IPS-15b (cell line): ENCODE data around the gene GPC3.
A peak's percentile ranks its signal among the peaks of the same experiment; 100 is the strongest.

Experiments
- H3K27me3 ChIP-seq: one replicate; pipeline ENCODE4 v1.6.1; 2013; ENCODE audit warnings: low read length; ENCODE audit not compliant: control insufficient read depth, insufficient read depth
- H3K36me3 ChIP-seq: one replicate; pipeline ENCODE4 v1.6.1; 2013; ENCODE audit warnings: low read length; ENCODE audit not compliant: control insufficient read depth, insufficient read depth
- H3K4me1 ChIP-seq: one replicate; pipeline ENCODE4 v1.6.1; 2013; ENCODE audit warnings: mild to moderate bottlenecking, low read length; ENCODE audit not compliant: control insufficient read depth, insufficient read depth
- H3K4me3 ChIP-seq: one replicate; pipeline ENCODE4 v1.5.1; 2013; ENCODE audit warnings: low read depth, low read length
- H3K9ac ChIP-seq: one replicate; pipeline ENCODE4 v1.6.1; 2013; ENCODE audit warnings: low read depth, mild to moderate bottlenecking, low read length
- H3K9me3 ChIP-seq: one replicate; pipeline ENCODE4 v1.6.1; 2013; ENCODE audit warnings: mild to moderate bottlenecking, low read length; ENCODE audit not compliant: control insufficient read depth, insufficient read depth

Gene GPC3

DNA sequence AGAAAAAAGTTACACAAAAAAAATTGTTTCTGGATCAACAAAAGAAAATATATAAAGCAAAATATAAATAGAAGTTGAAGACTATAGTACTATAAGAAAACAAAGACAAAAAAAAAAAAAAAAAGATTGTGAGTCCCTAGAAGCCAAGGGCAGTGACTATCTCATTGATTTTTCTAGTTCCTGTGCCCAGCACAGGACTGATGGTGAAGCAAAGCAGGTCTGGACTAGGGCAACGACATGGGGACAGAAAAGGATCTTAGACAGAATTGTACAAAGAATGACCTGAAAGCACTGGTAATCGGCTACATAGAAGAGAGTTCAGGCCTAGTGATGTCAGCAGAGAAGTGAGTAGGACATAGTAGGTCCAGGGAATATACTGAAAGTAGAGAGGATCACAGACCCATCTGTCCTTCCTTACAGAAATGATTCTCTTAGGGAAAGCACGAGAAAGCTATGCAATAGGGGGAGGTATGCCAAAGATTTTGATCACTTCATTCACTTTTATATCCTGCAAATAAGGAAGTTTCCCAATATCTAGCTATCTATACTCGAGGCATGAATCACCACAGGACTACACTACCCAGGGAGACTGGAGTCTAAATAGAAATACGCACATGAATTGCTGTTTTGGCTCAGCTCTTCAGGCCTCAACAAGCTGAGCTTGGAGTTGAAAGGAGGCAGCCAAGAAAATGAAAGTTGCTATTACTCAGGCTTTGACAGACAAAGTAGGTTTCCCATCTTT lies 339.2 kb downstream of the GPC3 start:
- Histone ChIP-seq H3K9ac (no peak overlapping the region), H3K36me3 (no peaks in the 10 kb centered on the region), H3K27me3 (no peaks in the 10 kb centered on the region), H3K4me3 (no peak overlapping the region), H3K4me1 (peaks cover 7% of the 10 kb centered on the region), H3K9me3 (no peaks in the 10 kb centered on the region)

- Histone ChIP-seq H3K9me3 (no peaks in the 10 kb centered on the region), H3K4me1 (peaks cover 9% of the 10 kb centered on the region), H3K36me3 (no peaks in the 10 kb centered on the region), H3K27me3 (no peaks in the 10 kb centered on the region), H3K4me3 (no peak overlapping the region), H3K9ac (no peak overlapping the region)
These were observed 340.1 kb downstream of the GPC3 start for GRCh38 chrX:133645256-133645655.

GRCh38 chrX:133640161-133641015 lies 345.0 kb downstream of the GPC3 start:
- H3K27me3 ChIP-seq: no peaks in the 10 kb centered on the region
- no peaks in the 10 kb centered on the region for H3K36me3 ChIP-seq
- H3K9ac ChIP-seq: no peak overlapping the region
- H3K9me3 ChIP-seq: no peaks in the 10 kb centered on the region
- H3K4me3 ChIP-seq: no peak overlapping the region
- H3K4me1 ChIP-seq: peaks cover 11% of the 10 kb centered on the region

DNA sequence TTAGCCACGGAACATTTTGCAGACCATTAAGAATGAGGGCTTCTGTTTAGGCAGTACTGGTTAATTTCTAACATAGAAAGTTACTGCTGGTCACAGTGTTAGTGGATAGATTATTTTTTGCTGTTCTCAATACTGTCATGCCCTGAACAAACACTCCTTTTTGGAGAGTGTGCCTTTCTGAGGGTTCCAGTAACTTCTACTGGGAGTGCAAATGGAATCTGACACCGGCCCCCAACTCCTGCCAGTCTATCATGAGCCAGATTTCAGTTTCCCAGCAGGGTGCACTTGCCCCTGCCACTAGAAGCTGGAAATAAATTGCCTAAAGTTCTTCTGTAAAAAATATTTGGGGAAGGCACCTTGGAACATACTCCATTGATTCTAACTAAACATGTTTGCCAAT lies 345.7 kb downstream of the GPC3 start:
- peaks cover 11% of the 10 kb centered on the region for H3K4me1 ChIP-seq
- no peaks in the 10 kb centered on the region for H3K27me3 ChIP-seq
- H3K4me3 ChIP-seq: no peak overlapping the region
- no peaks in the 10 kb centered on the region for H3K9me3 ChIP-seq
- H3K9ac ChIP-seq: no peak overlapping the region
- no peaks in the 10 kb centered on the region for H3K36me3 ChIP-seq

DNA sequence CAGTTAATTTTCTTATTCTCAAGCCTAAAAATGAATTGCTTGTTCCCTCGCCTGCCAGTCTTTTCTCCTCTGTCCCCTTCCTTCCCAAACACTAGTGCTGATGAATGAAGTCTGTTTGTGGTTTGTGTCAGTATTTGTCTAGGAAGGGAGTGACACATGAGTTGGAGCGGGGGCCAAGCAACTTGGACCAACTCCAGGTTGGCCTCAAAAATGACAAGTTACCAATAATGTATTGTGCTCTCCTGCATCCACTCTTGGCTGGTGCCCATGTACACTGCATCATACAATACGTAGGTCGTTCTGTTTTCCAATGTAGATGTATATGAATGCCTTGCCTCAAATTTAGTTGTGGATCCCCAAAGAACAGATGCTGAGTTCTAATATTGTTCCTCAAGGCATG lies 347.1 kb downstream of the GPC3 start:
- H3K36me3 ChIP-seq: no peaks in the 10 kb centered on the region
- H3K9ac ChIP-seq: no peak overlapping the region
- H3K4me1 ChIP-seq: peaks cover 11% of the 10 kb centered on the region
- H3K9me3 ChIP-seq: no peaks in the 10 kb centered on the region
- H3K27me3 ChIP-seq: no peaks in the 10 kb centered on the region
- no peak overlapping the region for H3K4me3 ChIP-seq

- no peaks in the 10 kb centered on the region for H3K27me3 ChIP-seq
- no peak overlapping the region for H3K4me3 ChIP-seq
- H3K9ac ChIP-seq: no peak overlapping the region
- H3K9me3 ChIP-seq: no peaks in the 10 kb centered on the region
- H3K4me1 ChIP-seq: peaks cover 9% of the 10 kb centered on the region
- H3K36me3 ChIP-seq: no peaks in the 10 kb centered on the region
These were observed 347.6 kb downstream of the GPC3 start for GRCh38 chrX:133637765-133638164.

DNA sequence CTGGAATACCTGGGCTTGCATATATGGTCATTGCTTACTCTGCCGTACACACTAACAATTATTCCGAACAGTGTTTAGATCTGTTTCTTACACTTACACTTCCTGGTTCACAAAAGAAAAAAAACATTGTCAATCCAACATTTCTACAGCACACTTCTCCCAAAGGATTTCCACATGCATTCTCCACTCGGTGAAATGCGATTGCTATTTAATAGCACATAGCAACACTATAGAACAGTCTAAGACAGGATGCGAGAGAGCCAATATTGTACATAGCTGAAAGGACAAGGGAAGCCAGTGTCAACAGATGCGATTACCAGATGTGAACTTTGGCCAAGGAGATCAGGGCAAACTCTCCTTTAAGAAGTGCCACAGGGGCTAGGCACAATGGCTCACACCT lies 349.4 kb downstream of the GPC3 start:
- Histone ChIP-seq H3K4me1 (peaks cover 9% of the 10 kb centered on the region), H3K9me3 (no peaks in the 10 kb centered on the region), H3K27me3 (no peaks in the 10 kb centered on the region), H3K36me3 (no peaks in the 10 kb centered on the region), H3K4me3 (no peak overlapping the region), H3K9ac (no peak overlapping the region)

GRCh38 chrX:133634416-133634815 lies 351.0 kb downstream of the GPC3 start:
- H3K36me3 ChIP-seq: no peaks in the 10 kb centered on the region
- H3K4me1 ChIP-seq: peaks cover 4% of the 10 kb centered on the region
- H3K27me3 ChIP-seq: no peaks in the 10 kb centered on the region
- no peaks in the 10 kb centered on the region for H3K9me3 ChIP-seq
- H3K9ac ChIP-seq: no peak overlapping the region
- no peak overlapping the region for H3K4me3 ChIP-seq

DNA sequence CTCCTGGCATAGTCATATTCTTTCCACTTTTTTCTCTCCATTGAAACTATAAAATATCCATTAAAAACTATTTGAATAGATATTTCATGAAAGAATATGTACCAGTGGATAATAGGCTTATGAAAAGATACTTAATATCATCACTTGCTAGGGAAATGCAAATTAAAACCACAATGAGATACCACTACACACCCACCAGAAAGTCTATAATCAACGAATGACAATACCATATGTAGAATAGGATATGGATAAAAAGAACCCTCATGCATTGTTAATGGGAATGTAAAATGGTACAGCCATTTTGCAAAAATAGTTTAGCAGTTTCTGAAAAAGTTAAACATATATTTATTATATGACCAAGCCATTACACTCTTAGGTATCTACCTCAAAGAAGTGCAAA lies 351.4 kb downstream of the GPC3 start:
- H3K9ac ChIP-seq: no peak overlapping the region
- no peaks in the 10 kb centered on the region for H3K27me3 ChIP-seq
- H3K9me3 ChIP-seq: no peaks in the 10 kb centered on the region
- H3K4me1 ChIP-seq: peaks cover 4% of the 10 kb centered on the region
- no peaks in the 10 kb centered on the region for H3K36me3 ChIP-seq
- H3K4me3 ChIP-seq: no peak overlapping the region

GRCh38 chrX:133633162-133633561 lies 352.2 kb downstream of the GPC3 start:
- H3K9ac ChIP-seq: no peak overlapping the region
- H3K36me3 ChIP-seq: no peaks in the 10 kb centered on the region
- H3K4me1 ChIP-seq: peaks cover 4% of the 10 kb centered on the region
- H3K27me3 ChIP-seq: no peaks in the 10 kb centered on the region
- no peaks in the 10 kb centered on the region for H3K9me3 ChIP-seq
- no peak overlapping the region for H3K4me3 ChIP-seq

DNA sequence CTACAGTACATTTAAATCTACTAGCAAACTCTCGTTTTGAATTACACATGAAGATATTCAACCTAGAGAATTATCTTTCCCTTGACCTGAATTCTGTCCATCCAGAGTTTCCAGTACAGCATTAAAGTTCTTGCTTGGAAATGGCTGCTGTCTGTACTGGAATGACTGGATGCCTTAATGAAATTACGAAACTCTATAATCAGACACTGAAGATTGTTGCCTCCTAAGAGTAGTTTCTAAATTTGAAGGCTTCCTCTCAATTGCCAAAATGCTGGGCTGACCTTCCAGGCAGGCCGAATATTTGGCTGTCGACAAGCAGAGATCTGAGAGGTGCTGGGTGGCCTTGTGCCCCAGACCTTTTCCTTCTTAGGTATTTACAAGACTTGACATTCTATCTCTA lies 355.0 kb downstream of the GPC3 start:
- peak overlapping the region; percentile 41 for H3K9ac ChIP-seq
- no peaks in the 10 kb centered on the region for H3K36me3 ChIP-seq
- peaks cover 4% of the 10 kb centered on the region for H3K4me1 ChIP-seq
- H3K4me3 ChIP-seq: no peak overlapping the region
- H3K27me3 ChIP-seq: no peaks in the 10 kb centered on the region
- no peaks in the 10 kb centered on the region for H3K9me3 ChIP-seq

GRCh38 chrX:133627673-133628072 lies 357.7 kb downstream of the GPC3 start:
- Histone ChIP-seq H3K9me3 (no peaks in the 10 kb centered on the region), H3K9ac (no peak overlapping the region), H3K4me3 (no peak overlapping the region), H3K36me3 (no peaks in the 10 kb centered on the region), H3K27me3 (no peaks in the 10 kb centered on the region), H3K4me1 (peaks cover 4% of the 10 kb centered on the region)
